ENCODE data around the gene TNFRSF21. TPM values are rescaled to one million over a fixed set of nuclear protein-coding genes. Genes with fewer than 3 reads are reported as not detected.

Gene TNFRSF21
- polyA plus RNA-seq, 1 donor (not counting 4 experiments of a cell fraction or from before 2014, with no cell fraction given), result 50.2 TPM

DNA sequence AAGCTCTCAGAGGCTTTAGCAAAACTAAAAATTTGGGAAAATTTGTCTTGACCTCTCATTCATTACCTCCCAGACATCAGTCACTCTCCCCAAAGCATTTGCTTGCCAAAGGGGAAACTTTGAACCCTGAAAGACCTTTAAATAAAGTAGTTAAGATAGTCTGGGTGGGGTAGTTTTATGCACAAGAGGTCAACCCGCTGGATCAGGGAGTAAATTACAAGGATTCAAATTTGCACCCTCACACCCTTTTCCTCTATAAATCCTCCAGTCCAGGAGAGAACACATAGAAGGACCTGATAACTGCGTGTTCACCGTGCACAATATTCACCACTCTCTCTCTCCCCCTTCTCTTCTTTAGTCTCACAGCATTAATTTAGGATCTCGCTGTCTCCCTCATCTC, 36.1 kb upstream of the TNFRSF21 start:
- DNase-seq (ENCODE audit: low read depth, low spot score) (no peak), FAIRE-seq (no peak)
- Histone ChIP-seq H3K27me3 (ENCODE audit: control insufficient read depth, extremely low read depth, insufficient read depth, low read length) (no peaks in the 10 kb centered on the region), H3K9me3 (ENCODE audit: control insufficient read depth, low read depth, low read length) (no peaks in the 10 kb centered on the region), H4K20me1 (ENCODE audit: control insufficient read depth, extremely low read depth, insufficient read depth, low read length) (no peaks in the 10 kb centered on the region), H3K36me3 (ENCODE audit: control insufficient read depth in 2 of 2, extremely low read depth in 1 of 2, insufficient read depth in 2 of 2, low read length in 2 of 2) (no peaks in the 10 kb centered on the region), H3K27ac (ENCODE audit: control insufficient read depth, insufficient read depth, low read length) (no peak overlapping the region), H3K9me1 (ENCODE audit: control insufficient read depth, extremely low read depth, insufficient read depth, low read length) (no peaks in the 10 kb centered on the region), H3K9ac (ENCODE audit: control insufficient read depth, extremely low read depth, insufficient read depth, low read length) (no peak overlapping the region), H3K79me2 (ENCODE audit: control insufficient read depth, insufficient read depth, low read length) (no peaks in the 10 kb centered on the region), H3K4me3 (ENCODE audit: control insufficient read depth in 2 of 3, extremely low read depth in 1 of 3, insufficient read depth in 2 of 3, low read depth in 1 of 3, low read length in 3 of 3) (no peak overlapping the region), H2AFZ (ENCODE audit: control insufficient read depth, low read length) (no peak overlapping the region), H3K4me2 (ENCODE audit: control insufficient read depth, extremely low read depth, insufficient read depth, low read depth, low read length) (no peak overlapping the region), H3K4me1 (ENCODE audit: control insufficient read depth, extremely low read depth, insufficient read depth, low read length) (no peaks in the 10 kb centered on the region)
- dilution Hi-C loops (cut with MboI; ENCODE audit: extremely low pct_ligation_motif_present, low sequenced_read_pairs), result no loop called here
- TF ChIP-seq CTCF (optimal IDR thresholded peaks at IDR 0.05 in 1 of 3, IDR thresholded peaks at IDR 0.05 in 1 of 3, conservative IDR thresholded peaks at IDR 0.05 in 1 of 3; ENCODE audit: extremely low read depth in 1 of 3, insufficient read depth in 2 of 3, low read length in 3 of 3) (no peak), EZH2 (IDR thresholded peaks at IDR 0.05; ENCODE audit: low read length) (no peak)

DNA sequence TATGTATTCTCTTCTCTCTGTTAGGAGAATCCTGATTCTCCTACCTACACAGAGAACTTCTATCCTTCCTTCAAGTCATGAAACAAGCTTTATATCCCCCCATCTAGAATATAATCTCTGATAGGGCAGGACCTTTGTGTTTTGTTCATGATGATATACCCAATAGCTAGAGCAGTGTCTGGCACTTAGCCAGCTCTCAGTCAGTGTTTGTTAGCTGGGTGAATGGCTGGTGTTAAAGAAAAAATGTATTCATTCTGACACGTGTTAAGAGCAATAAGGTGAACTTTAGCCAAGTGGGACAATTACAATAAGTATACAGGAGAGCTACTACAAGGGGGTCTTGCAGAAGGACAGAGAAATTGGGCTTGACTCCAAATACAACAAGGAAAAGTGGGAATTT, 34.3 kb upstream of the TNFRSF21 start:
- H4K20me1 ChIP-seq (ENCODE audit: control insufficient read depth, extremely low read depth, insufficient read depth, low read length), result no peaks in the 10 kb centered on the region
- no peaks in the 10 kb centered on the region for H3K9me1 ChIP-seq (ENCODE audit: control insufficient read depth, extremely low read depth, insufficient read depth, low read length)
- no peak for TF ChIP-seq EZH2 (IDR thresholded peaks at IDR 0.05; ENCODE audit: low read length)
- no peak for TF ChIP-seq CTCF (optimal IDR thresholded peaks at IDR 0.05 in 1 of 3, IDR thresholded peaks at IDR 0.05 in 1 of 3, conservative IDR thresholded peaks at IDR 0.05 in 1 of 3; ENCODE audit: extremely low read depth in 1 of 3, insufficient read depth in 2 of 3, low read length in 3 of 3)
- no peak overlapping the region for H3K9ac ChIP-seq (ENCODE audit: control insufficient read depth, extremely low read depth, insufficient read depth, low read length)
- dilution Hi-C loops (cut with MboI; ENCODE audit: extremely low pct_ligation_motif_present, low sequenced_read_pairs), result no loop called here
- H2AFZ ChIP-seq (ENCODE audit: control insufficient read depth, low read length), result no peak overlapping the region
- H3K4me1 ChIP-seq (ENCODE audit: control insufficient read depth, extremely low read depth, insufficient read depth, low read length), result no peaks in the 10 kb centered on the region
- no peaks in the 10 kb centered on the region for H3K9me3 ChIP-seq (ENCODE audit: control insufficient read depth, low read depth, low read length)
- H3K36me3 ChIP-seq (ENCODE audit: control insufficient read depth in 2 of 2, extremely low read depth in 1 of 2, insufficient read depth in 2 of 2, low read length in 2 of 2), result no peaks in the 10 kb centered on the region
- no peak overlapping the region for H3K4me3 ChIP-seq (ENCODE audit: control insufficient read depth in 2 of 3, extremely low read depth in 1 of 3, insufficient read depth in 2 of 3, low read depth in 1 of 3, low read length in 3 of 3)
- DNase-seq (ENCODE audit: low read depth, low spot score), result no peak
- H3K4me2 ChIP-seq (ENCODE audit: control insufficient read depth, extremely low read depth, insufficient read depth, low read depth, low read length), result no peak overlapping the region
- no peaks in the 10 kb centered on the region for H3K27me3 ChIP-seq (ENCODE audit: control insufficient read depth, extremely low read depth, insufficient read depth, low read length)
- no peak for FAIRE-seq
- no peak overlapping the region for H3K27ac ChIP-seq (ENCODE audit: control insufficient read depth, insufficient read depth, low read length)
- H3K79me2 ChIP-seq (ENCODE audit: control insufficient read depth, insufficient read depth, low read length), result no peaks in the 10 kb centered on the region
